NCI-H748 (cell line): ENCODE results near the gene PTPRN2.
"Not testable (repeated sequence)": the region's sequence is repeated elsewhere in the genome, so short reads cannot be mapped to it uniquely, and the experiment has no call there.

Source experiments
- DNase-seq: peaks from one replicate; lab custom pipeline; 2025; ENCODE audit not compliant: unreplicated experiment; lab: John Stamatoyannopoulos, UW

PTPRN2 gene

GRCh38 chr7:157784041-157784835 lies 803.4 kb downstream of the PTPRN2 start:
- no peak for DNase-seq

- no peak for DNase-seq
These were observed 805.6 kb downstream of the PTPRN2 start for GRCh38 chr7:157782041-157782440.

GRCh38 chr7:157780721-157781120 lies 806.9 kb downstream of the PTPRN2 start:
- DNase-seq, result no peak

GRCh38 chr7:157780312-157780711 lies 807.3 kb downstream of the PTPRN2 start:
- no peak for DNase-seq

- no peak for DNase-seq
These were observed 808.4 kb downstream of the PTPRN2 start for GRCh38 chr7:157779206-157779605.

- not testable (repeated sequence) for DNase-seq
These were observed 810.3 kb downstream of the PTPRN2 start for GRCh38 chr7:157777194-157777762.

- no peak for DNase-seq
These were observed 811.9 kb downstream of the PTPRN2 start for GRCh38 chr7:157775560-157776332.

- DNase-seq, result no peak
These were observed 812.5 kb downstream of the PTPRN2 start for GRCh38 chr7:157775021-157775559.

- no peak for DNase-seq
These were observed 813.1 kb downstream of the PTPRN2 start for GRCh38 chr7:157774495-157774894.

- no peak for DNase-seq
These were observed 814.3 kb downstream of the PTPRN2 start for GRCh38 chr7:157773361-157773760.

GRCh38 chr7:157772486-157773130 lies 815.0 kb downstream of the PTPRN2 start:
- no peak for DNase-seq

GRCh38 chr7:157771689-157772088 lies 815.9 kb downstream of the PTPRN2 start:
- no peak for DNase-seq

GRCh38 chr7:157770716-157771320 lies 816.8 kb downstream of the PTPRN2 start:
- no peak for DNase-seq

GRCh38 chr7:157769526-157770215 lies 818.0 kb downstream of the PTPRN2 start:
- DNase-seq, result no peak

GRCh38 chr7:157769086-157769485 lies 818.5 kb downstream of the PTPRN2 start:
- DNase-seq, result peak; percentile 86

- no peak for DNase-seq
These were observed 819.4 kb downstream of the PTPRN2 start for GRCh38 chr7:157768198-157768597.

- DNase-seq, result no peak
These were observed 820.0 kb downstream of the PTPRN2 start for GRCh38 chr7:157767506-157768197.

GRCh38 chr7:157766098-157766497 lies 821.5 kb downstream of the PTPRN2 start:
- no peak for DNase-seq

GRCh38 chr7:157764946-157765537 lies 822.6 kb downstream of the PTPRN2 start:
- no peak for DNase-seq
